K562 (cell line): Measurements from ENCODE around the gene FBLN2. TPM values are rescaled to one million over a fixed set of nuclear protein-coding genes. Genes with fewer than 3 reads are reported as not detected.

Source experiments
- CAMTA2 ChIP-seq: fragments of 250-450 bp; sonication (Bioruptor Pico); conservative IDR thresholded peaks from 2 replicates; pipeline ENCODE4 v1.5.1; 2022
- CC2D1A ChIP-seq: fragments of 450-650 bp; IDR thresholded peaks from 2 replicates; pipeline ENCODE4 v1.6.1; 2017; ENCODE audit warnings: mild to moderate bottlenecking
- CREM ChIP-seq: IDR thresholded peaks from 2 replicates; pipeline ENCODE4 v1.6.1; 2014; ENCODE audit warnings: antibody characterized with exemption, low read depth
- CTBP1 ChIP-seq: fragments of 450-650 bp; IDR thresholded peaks from 2 replicates; pipeline ENCODE4 v1.6.1; 2016; ENCODE audit warnings: borderline replicate concordance
- GABPB1 ChIP-seq: sonication (generic); formaldehyde crosslinking; IDR thresholded peaks from 2 replicates; pipeline ENCODE4 v1.8.0; 2022; ENCODE audit warnings: mild to moderate bottlenecking, missing genetic modification reagents
- RAD21 ChIP-seq, 2 experiments: fragments of 250-450 bp in 1 of 2; fragments of 450-650 bp in 1 of 2; sonication (Bioruptor Pico) in 1 of 2; formaldehyde crosslinking in 1 of 2; IDR thresholded peaks in 1 of 2; conservative IDR thresholded peaks in 1 of 2; 2 replicates each; pipeline versions ENCODE4 v1.4.0 to v1.8.0; 2020 to 2022; ENCODE audit warnings: mild to moderate bottlenecking in 2 of 2, moderate library complexity in 1 of 2
- SMC3 ChIP-seq: conservative IDR thresholded peaks from 2 replicates; pipeline ENCODE4 v1.6.1; 2011; ENCODE audit warnings: low read depth, low read length, improper control_type of control experiment; ENCODE audit not compliant: insufficient read depth
- SP2 ChIP-seq: IDR thresholded peaks from 2 replicates; pipeline ENCODE4 v1.6.1; 2011; ENCODE audit warnings: mild to moderate bottlenecking, low read depth, low read length, moderate library complexity; ENCODE audit not compliant: poor library complexity, severe bottlenecking; ENCODE audit errors: extremely low read depth
- ZNF165 ChIP-seq: fragments of 250-450 bp; sonication (Bioruptor Pico); IDR thresholded peaks from 2 replicates; pipeline ENCODE4 v1.4.0; 2020; ENCODE audit warnings: borderline replicate concordance
- ZNF347 ChIP-seq: fragments of 450-650 bp; formaldehyde crosslinking; IDR thresholded peaks from 2 replicates; pipeline ENCODE4 v1.4.0; 2020; ENCODE audit warnings: low read depth, mild to moderate bottlenecking, moderate library complexity
- polyA plus RNA-seq, 8 experiments: library from polyadenylated mRNA; depleted of rRNA in 4 of 8; stranded (reverse) in 5 of 8; unstranded in 3 of 8; fragments of >200 nt; fragmentation: Nextera tagmentation in 2 of 8; fragmentation: Illumina TruSeq in 1 of 8; extraction: Ambion mirVana in 2 of 8; extraction: Trizol in 1 of 8; gene quantifications; 2 replicates each; pipeline versions ENCODE4 v1.2.1 to v1.2.3, GENCODE V29; 2011 to 2014; ENCODE audit warnings: inconsistent platforms in 1 of 8, missing spikeins in 1 of 8
- total RNA-seq, 7 experiments: library from RNA; depleted of rRNA in 6 of 7; stranded (reverse); fragments of >200 nt in 6 of 7; fragmentation: Illumina TruSeq in 2 of 7; extraction: Trizol in 2 of 7; gene quantifications; 2 replicates each; pipeline versions ENCODE4 v1.2.1 to v1.2.3, GENCODE V29; 2011 to 2021; ENCODE audit warnings: low replicate concordance in 1 of 7
- TF ChIP-seq, protein P1 (sequence below), 2 experiments: fragments of 450-650 bp; formaldehyde crosslinking in 1 of 2; IDR thresholded peaks; 2 replicates each; pipeline versions ENCODE4 v1.4.0 to v1.6.1; 2014 to 2020; ENCODE audit warnings: mild to moderate bottlenecking in 2 of 2, borderline replicate concordance in 1 of 2, low read depth in 1 of 2
- TF ChIP-seq, protein P2 (sequence below): sonication (generic); formaldehyde crosslinking; IDR thresholded peaks from 2 replicates; pipeline ENCODE4 v1.8.0; 2022; ENCODE audit warnings: missing genetic modification reagents, mild to moderate bottlenecking, moderate library complexity, borderline replicate concordance
- TF ChIP-seq, protein P3 (sequence below): fragments of 450-650 bp; formaldehyde crosslinking; IDR thresholded peaks from 2 replicates; pipeline ENCODE4 v1.4.0; 2022; ENCODE audit warnings: mild to moderate bottlenecking, moderate library complexity
- TF ChIP-seq, protein P4 (sequence below), 3 experiments: IDR thresholded peaks in 2 of 3; conservative IDR thresholded peaks in 1 of 3; 2 replicates each; pipeline ENCODE4 v1.5.1; 2011 to 2012; ENCODE audit warnings: low read length in 3 of 3, mild to moderate bottlenecking in 3 of 3, control low read depth in 2 of 3, improper control_type of control experiment in 1 of 3, inconsistent platforms in 1 of 3, low read depth in 1 of 3, mixed read lengths in 1 of 3, moderate library complexity in 1 of 3; ENCODE audit not compliant: insufficient read depth in 2 of 3

The FBLN2 gene
- total and polyA plus RNA-seq, 9 of the 15 experiments (the other 6 are each of a cell fraction or from before 2014, with no cell fraction given), result 0.03 to 0.10 (median 0.04) TPM; not detected in 6

DNA sequence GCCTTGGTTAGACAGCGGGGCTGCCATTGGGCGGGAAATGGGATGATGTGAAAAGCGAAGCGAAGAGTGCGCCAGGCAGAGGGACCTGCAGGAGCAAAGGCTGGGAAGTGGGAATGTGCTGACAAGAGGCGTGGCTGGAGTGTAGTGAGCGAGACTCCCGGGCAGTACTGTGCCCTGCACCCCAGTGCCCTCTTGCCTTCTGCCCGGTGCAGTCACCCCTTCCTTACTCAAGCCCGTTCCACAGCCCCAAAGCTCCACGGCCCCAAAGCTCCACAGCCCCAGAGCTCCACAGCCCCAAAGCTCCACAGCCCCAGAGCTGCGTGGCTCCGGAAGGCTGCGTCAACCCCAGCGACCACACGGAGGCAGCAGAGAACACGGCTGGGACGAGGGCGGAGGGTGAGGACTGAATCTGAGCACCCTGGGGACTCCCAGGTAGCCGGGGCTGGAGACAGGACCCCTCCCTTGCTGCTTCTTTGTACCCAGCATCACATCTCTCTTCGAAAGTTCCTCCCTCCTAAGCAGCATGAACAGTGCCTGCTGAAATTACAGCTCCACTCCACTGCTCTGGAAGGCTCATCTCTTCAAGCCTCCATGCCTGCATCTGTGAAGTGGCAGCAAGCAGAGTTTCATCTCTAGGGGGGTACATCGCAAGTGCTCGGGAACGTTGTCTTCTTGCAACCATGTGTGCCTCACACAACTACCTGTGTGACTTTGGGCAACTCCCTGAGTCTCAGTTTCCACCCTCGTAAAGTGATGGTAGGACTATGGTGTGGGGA, 108.9 kb downstream of the FBLN2 start (continued):
- TF ChIP-seq, protein P1, sequence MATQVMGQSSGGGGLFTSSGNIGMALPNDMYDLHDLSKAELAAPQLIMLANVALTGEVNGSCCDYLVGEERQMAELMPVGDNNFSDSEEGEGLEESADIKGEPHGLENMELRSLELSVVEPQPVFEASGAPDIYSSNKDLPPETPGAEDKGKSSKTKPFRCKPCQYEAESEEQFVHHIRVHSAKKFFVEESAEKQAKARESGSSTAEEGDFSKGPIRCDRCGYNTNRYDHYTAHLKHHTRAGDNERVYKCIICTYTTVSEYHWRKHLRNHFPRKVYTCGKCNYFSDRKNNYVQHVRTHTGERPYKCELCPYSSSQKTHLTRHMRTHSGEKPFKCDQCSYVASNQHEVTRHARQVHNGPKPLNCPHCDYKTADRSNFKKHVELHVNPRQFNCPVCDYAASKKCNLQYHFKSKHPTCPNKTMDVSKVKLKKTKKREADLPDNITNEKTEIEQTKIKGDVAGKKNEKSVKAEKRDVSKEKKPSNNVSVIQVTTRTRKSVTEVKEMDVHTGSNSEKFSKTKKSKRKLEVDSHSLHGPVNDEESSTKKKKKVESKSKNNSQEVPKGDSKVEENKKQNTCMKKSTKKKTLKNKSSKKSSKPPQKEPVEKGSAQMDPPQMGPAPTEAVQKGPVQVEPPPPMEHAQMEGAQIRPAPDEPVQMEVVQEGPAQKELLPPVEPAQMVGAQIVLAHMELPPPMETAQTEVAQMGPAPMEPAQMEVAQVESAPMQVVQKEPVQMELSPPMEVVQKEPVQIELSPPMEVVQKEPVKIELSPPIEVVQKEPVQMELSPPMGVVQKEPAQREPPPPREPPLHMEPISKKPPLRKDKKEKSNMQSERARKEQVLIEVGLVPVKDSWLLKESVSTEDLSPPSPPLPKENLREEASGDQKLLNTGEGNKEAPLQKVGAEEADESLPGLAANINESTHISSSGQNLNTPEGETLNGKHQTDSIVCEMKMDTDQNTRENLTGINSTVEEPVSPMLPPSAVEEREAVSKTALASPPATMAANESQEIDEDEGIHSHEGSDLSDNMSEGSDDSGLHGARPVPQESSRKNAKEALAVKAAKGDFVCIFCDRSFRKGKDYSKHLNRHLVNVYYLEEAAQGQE (IDR thresholded peaks at IDR 0.05; ENCODE audit: borderline replicate concordance), result peak; percentile 75
- TF ChIP-seq, protein P1 (CRISPR knock-in tag; IDR thresholded peaks at IDR 0.05; ENCODE audit: low read depth), result no peak
- no peak for TF ChIP-seq SP2
- TF ChIP-seq ZNF165 (CRISPR knock-in tag), result peak; percentile 10; the same call in 1 of the 2 replicates
- TF ChIP-seq RAD21 (CRISPR knock-in tag; conservative IDR thresholded peaks at IDR 0.05 in 1 of 2, IDR thresholded peaks at IDR 0.05 in 1 of 2), result peak; percentile 79 to 94
- no peak for TF ChIP-seq ZNF347 (CRISPR knock-in tag)
- peak; percentile 92 for TF ChIP-seq SMC3
- peak; percentile 44; the same call in 1 of the 2 replicates for TF ChIP-seq CTBP1
- TF ChIP-seq CAMTA2 (CRISPR knock-in tag), result no peak
- TF ChIP-seq GABPB1, result peak; percentile 44; the same call in 1 of the 2 replicates
- TF ChIP-seq, protein P2, sequence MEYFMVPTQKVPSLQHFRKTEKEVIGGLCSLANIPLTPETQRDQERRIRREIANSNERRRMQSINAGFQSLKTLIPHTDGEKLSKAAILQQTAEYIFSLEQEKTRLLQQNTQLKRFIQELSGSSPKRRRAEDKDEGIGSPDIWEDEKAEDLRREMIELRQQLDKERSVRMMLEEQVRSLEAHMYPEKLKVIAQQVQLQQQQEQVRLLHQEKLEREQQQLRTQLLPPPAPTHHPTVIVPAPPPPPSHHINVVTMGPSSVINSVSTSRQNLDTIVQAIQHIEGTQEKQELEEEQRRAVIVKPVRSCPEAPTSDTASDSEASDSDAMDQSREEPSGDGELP (CRISPR knock-in tag), result peak; percentile 34; the same call in 1 of the 2 replicates
- TF ChIP-seq, protein P3, sequence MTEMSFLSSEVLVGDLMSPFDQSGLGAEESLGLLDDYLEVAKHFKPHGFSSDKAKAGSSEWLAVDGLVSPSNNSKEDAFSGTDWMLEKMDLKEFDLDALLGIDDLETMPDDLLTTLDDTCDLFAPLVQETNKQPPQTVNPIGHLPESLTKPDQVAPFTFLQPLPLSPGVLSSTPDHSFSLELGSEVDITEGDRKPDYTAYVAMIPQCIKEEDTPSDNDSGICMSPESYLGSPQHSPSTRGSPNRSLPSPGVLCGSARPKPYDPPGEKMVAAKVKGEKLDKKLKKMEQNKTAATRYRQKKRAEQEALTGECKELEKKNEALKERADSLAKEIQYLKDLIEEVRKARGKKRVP (CRISPR knock-in tag), result no peak
- TF ChIP-seq, protein P4, sequence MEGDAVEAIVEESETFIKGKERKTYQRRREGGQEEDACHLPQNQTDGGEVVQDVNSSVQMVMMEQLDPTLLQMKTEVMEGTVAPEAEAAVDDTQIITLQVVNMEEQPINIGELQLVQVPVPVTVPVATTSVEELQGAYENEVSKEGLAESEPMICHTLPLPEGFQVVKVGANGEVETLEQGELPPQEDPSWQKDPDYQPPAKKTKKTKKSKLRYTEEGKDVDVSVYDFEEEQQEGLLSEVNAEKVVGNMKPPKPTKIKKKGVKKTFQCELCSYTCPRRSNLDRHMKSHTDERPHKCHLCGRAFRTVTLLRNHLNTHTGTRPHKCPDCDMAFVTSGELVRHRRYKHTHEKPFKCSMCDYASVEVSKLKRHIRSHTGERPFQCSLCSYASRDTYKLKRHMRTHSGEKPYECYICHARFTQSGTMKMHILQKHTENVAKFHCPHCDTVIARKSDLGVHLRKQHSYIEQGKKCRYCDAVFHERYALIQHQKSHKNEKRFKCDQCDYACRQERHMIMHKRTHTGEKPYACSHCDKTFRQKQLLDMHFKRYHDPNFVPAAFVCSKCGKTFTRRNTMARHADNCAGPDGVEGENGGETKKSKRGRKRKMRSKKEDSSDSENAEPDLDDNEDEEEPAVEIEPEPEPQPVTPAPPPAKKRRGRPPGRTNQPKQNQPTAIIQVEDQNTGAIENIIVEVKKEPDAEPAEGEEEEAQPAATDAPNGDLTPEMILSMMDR (IDR thresholded peaks at IDR 0.05 in 2 of 3, conservative IDR thresholded peaks at IDR 0.05 in 1 of 3; ENCODE audit: insufficient read depth in 2 of 3, low read depth in 1 of 3, low read length in 3 of 3), result peak; percentile 94 to 96 (median 95)
- TF ChIP-seq CC2D1A, result peak; percentile 67; the same call in 1 of the 2 replicates
- peak; percentile 47; the same call in 1 of the 2 replicates for TF ChIP-seq CREM
